MV-4-11 (cell line): ENCODE results near the gene POU4F3.
"Not testable (repeated sequence)": the region's sequence is repeated elsewhere in the genome, so short reads cannot be mapped to it uniquely, and the experiment has no call there.

Source experiments
- DNase-seq: peaks from one replicate; lab custom pipeline; 2025; lab: John Stamatoyannopoulos, UW

POU4F3 gene, protein sequence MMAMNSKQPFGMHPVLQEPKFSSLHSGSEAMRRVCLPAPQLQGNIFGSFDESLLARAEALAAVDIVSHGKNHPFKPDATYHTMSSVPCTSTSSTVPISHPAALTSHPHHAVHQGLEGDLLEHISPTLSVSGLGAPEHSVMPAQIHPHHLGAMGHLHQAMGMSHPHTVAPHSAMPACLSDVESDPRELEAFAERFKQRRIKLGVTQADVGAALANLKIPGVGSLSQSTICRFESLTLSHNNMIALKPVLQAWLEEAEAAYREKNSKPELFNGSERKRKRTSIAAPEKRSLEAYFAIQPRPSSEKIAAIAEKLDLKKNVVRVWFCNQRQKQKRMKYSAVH

DNA sequence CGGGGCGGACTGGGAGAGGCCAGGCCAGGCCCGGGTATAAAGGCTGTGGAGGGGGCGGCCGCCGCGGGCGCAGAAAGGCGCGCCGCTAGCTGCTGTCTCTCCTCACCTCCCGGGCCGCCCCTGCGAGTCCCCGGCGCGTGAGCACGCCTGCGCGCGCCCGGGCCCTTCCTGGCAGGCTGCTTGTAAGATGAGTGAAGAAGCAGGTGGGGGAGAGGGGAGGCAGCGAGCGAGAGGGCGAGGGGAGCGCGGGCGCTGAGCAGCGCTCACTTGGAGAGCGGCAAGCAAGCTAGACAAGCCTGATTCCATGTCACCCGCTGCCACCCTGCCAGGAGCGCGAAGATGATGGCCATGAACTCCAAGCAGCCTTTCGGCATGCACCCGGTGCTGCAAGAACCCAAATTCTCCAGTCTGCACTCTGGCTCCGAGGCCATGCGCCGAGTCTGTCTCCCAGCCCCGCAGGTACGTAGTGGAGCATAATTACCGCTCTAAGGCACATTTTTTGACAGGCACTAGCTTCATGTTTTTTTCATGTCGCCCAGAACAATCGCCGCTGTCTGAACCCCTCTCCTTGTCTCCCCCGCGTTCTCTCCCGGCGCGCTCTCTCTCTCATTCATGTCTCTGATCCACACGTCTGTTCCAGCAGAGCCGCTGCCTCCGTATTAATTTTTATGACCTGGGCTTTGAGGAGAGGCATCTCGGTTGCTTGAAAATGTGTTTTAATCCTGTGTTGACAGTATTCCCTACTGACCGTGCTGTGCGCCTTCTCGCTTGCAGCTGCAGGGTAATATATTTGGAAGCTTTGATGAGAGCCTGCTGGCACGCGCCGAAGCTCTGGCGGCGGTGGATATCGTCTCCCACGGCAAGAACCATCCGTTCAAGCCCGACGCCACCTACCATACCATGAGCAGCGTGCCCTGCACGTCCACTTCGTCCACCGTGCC lies at the start of gene POU4F3:
Gene POU4F3 (plus strand): TSS at position 66 of the 941 bp plus-strand sequence. CDS start 274 bp downstream, at position 340.
- no peak for DNase-seq

DNA sequence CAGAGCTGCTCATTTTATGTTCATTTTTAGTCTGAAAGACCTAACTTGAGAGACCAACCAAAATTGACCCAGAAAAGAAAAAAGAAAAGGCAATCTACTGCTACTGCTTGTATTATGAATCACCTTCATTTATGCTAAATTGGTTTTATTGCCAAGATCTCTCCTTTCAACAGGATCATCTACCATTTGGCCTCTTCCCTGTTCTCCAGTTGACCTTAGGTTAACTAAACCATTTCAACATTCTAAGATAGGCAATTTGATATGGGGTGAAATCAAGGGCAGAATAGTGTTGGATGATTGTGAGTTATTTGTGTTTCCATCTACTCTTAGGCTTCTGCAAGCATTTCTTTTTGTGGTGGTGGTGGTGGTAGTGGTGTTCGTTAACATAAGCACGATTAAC lies 48.3 kb upstream of the POU4F3 start:
- DNase-seq: no peak

DNA sequence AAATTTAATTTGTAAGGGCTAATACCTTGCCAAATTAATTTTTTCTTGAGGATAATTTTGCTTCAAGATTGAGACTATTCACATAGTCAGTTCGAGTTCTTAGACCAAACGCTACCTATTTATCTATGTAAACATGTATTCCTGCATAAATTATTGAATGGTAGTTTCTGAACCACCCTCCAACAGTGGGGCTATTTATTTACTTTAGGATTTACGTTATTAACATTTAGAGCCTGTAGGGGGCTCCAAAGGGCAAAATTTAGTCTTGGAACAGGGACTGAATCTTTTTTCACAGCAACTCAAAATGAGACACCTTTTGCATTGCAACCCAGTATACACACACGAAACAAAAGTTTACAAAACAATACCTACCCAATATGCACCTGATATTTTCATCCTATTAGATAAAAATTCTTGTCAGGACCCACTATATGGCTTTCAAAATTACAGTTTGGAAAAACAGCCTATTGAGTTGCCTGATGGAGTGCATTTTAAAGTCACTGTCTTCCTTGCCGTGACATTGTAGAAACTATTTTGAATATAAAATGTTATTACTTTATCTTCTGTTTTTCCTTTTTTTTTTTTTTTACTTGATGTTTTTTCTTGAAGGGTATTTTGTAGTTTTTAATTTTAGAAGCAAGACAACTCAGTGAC lies 47.1 kb upstream of the POU4F3 start:
- DNase-seq: peak; percentile 47

DNA sequence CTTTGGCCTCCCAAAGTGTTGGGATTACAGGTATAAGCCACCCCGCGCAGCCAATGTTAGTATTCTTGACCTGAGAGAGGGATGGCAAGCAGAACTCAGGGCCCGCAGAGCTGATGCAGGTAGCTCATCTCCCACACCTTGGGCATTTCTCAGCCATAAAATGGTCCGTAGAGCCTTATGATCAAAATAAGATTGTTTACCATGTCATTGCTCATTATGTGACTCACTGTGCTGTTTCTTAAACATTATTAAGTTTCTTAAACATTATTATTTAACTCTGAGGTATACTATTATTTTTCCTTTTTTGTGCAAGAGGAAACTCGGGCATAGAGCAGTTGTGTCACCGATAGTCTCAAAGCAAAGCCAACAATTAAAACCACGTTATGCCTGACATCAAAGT lies 42.4 kb upstream of the POU4F3 start:
- no peak for DNase-seq

DNA sequence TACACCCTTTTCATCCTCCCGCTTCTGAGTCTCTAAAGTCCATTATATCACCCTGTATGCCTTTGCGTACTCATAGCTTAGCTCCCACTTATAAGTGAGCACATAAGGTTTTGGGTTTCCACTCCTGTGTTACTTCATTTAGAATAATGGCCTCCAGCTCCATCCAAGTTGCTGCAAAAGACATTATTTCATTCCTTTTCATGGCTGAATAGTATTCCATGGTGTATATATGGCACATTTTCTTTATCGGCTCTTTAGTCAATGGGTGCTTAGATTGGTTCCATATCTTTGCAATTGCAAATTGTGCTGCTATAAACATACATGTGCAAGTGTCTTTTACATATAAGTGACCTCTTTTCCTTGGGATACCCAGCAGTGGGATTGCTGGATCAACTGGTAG lies 39.7 kb upstream of the POU4F3 start:
- DNase-seq: not testable (repeated sequence)

DNA sequence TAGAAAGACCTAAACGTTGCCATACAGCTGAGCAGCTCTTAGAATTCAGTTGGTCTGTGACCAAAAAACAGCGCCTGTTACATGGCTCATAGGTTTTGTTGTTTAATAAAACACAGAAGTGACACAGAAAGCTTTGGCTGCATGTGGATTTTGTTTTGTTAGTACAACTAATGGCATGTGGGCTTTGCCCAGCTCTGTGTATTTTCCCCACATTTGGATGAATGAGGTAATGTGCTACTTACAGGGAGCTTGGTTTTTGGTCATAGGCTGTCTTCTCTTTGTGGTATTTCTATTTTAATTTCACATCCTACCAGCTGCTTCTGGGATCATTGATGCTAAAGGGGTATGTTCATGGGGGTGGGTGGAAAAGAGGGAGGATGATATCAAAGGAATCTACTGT lies 37.0 kb upstream of the POU4F3 start:
- DNase-seq: no peak

DNA sequence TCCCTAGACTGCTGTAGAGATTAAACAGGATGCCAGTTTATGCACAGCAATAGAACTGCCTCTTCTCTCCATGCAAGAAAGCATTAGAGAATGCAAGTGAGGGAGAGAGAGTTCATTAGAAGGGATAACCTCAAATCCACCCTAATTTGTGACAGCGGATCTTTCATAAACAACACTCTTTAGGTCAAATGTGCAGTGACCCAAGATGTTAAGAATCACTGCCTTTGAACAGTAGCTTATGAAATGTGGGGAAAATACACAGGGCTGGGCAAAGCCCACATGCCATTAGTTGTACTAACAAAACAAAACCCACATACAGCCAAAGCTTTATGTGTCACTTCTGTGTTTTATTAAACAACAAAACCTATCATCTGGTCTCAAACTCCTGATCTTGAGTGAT lies 36.2 kb upstream of the POU4F3 start:
- DNase-seq: no peak

DNA sequence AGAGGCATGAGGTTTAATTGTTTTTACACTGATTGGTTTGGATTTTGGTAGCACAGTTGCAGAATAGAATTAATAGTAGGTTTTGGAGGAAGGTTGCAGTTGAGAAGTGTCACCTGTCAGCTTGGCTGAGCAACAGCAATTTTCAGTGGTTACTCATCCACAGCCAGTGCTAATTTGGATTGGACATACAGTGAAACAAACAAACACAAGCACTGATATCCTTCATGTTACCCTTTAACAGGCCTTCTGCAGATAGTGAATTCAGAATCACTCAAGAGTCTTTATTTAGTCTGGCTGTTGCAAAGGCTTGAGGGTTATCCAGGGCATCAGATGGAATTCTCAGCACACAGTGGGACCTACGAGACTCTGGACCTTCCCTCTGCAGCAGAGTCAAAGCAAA lies 31.8 kb upstream of the POU4F3 start:
- DNase-seq: no peak

DNA sequence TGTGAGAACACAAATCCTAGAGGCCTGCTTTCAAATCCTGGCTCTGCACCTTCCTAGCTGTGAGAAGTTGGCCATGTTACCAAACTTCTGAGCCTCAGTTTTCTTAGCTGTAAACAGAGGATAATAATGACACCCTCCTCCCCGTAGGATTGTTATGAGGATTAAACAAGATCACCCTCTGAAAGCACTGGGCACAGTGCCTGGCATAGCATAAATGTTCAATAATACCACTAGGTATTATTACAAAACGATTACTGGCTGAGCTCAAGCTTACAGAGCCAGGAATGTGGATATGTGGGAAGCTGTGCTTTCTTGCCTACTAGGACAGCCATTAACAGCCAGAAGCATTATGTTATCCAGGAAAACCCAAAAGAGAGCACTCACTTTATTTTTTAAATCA lies 30.8 kb upstream of the POU4F3 start:
- DNase-seq: no peak

DNA sequence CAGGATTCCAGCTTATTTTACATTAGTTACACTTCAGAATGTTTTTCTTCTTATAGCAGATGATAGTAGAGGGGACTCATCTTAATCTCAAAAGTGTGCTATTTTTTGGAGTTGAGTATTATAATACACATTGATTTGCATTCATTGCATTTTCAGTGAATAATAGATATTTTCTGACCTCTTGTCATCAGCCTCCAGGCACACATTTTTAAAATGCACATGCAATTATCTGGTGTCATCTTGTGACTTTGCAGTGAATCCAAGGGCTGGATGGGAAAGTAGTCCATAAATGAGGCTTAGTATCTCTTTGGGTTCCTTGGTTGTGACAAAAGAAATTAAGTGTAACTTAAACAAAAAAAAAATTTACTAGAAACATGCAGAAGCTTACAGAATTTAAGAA lies 28.1 kb upstream of the POU4F3 start:
- no peak for DNase-seq

DNA sequence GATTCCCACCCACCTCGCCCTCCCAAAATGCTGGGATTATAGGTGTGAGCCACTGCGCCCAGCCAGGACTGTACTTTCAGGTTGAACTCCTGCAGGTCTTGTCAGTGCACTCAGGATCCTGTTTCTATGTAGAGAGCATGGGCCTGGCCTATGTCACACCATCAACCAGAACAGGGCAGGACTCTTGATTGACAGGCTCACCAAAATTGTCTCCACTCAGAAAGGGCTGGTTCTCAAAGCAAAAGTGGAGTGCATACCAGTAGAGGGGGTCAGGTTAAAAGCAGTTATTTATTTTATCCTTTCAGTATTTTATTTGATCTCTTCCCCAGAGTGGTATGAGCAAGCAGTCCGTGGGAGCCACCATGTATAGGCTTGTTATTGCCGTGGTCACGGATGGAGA lies 27.4 kb upstream of the POU4F3 start:
- DNase-seq: no peak

DNA sequence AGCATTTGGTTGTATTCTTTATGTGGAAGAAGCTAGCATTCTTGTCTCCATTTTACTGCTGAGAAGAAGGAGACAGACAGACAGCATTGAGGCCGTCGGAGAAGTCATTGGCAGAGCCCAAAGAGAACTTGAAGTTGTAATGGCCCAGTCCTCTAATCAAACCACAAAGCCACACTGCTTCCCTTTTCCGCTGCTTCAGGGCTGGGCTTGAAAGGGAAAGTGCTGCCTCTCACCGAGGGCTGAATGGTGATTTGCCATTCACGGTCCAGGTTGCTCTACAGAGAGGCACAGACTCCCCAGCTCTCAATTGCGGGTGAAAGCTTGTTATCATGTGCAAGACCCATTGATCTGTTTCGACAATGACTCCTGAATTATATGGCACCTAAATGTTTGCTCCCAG lies 25.6 kb upstream of the POU4F3 start:
- peak; percentile 78 for DNase-seq

DNA sequence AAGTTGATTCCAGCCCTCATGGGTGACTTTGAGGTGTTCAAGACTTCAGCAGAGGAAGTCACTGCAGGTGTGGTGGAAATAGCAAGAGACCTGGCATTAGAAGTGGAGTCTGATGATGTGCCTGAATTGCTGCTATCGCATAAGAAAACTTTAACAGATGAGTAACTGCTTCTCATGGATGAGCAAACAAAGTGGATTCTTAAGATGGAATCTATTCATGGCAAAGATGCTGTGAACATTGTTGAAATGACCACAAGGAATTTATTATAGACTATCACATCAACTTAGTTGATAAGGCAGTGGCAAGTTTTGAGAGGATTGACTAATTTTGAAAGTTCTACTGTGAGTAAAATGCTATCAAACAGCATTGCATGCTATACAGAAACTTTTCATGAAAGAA lies 17.1 kb upstream of the POU4F3 start:
- no peak for DNase-seq

DNA sequence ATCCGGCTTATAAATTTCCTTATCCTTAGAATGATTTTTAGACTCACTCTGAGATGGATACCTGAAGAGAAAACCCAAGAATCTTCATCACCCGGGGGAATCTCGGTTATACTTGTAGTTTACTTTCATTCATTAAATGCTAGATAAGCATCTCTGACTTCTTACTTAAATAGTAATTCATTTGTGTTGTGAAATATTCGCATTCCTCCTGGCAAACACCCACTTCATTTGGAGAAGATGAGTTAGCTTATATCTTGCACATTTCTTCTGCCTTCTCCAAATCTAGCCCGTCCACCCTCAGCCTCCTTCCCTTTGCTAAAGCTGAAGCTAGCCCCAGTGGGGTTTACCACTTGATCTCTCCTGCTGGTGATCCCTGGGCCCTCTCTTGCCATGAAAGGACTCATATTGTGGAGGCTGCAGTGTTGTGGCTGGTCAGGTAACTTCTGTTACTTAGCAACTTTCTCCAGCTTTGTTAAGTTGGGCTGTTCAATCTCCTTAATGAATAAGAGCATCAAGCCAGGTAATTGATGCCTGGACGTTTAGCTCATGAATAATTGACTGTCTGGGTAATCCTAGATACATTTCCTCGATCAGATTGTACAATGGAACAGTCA lies 11.3 kb upstream of the POU4F3 start:
- DNase-seq: no peak

DNA sequence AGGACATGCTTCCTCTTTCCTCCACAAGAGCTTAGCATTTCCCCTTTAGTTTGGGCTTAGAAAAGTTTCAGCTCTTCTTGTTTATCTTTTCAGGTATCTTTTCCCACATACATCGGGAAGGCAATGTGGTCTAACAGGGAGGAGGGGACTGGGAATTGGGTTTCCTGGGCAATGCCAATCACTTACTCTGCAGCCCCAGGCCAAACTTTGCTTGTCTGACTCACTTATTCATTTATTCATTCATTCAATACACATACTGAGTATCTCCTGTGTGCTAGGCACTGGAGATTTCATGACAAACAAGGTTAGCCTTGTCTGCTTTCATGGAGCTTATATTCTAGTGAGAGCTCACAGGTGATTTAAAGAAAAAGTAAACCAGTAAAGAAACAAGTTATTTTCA lies 10.7 kb upstream of the POU4F3 start:
- no peak for DNase-seq

DNA sequence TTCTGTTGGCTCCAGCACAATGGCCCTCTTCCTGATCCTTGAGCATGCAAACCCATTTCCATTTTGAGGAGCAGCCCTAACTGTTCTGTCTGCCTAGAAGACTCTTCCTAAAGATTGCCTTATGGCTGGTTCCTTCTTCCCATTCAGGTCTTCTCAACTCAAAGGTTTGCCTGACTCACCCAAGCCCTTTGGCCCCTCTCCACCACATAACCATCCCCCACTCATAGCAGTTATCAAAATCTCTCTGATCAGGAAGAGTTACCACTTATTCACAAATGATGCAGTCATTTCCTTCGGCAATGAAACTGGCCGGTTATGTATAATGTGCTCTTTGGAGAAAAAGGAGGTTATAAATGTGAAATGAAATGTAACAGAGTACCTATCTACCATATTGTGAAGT lies 8.9 kb upstream of the POU4F3 start:
- no peak for DNase-seq

DNA sequence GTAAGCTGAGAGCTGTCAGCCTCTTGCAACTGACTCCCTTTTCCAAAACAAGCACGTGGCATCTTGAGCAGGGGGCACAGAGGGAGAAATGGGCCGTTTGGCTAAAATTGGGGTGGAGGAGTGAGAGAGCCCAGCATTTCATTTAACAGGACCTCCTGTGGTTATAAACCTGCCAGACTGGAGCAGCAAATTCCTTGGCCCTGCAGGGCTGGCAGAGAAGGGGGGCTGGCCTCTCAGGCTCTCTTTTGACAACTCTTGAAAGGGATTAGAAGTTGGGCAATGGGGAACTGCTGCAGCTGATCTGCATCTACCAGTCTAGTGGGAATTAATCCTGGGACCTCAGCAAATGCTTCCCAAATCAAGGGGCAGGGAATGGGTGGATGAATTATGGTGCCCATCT lies 7.2 kb upstream of the POU4F3 start:
- DNase-seq: no peak

DNA sequence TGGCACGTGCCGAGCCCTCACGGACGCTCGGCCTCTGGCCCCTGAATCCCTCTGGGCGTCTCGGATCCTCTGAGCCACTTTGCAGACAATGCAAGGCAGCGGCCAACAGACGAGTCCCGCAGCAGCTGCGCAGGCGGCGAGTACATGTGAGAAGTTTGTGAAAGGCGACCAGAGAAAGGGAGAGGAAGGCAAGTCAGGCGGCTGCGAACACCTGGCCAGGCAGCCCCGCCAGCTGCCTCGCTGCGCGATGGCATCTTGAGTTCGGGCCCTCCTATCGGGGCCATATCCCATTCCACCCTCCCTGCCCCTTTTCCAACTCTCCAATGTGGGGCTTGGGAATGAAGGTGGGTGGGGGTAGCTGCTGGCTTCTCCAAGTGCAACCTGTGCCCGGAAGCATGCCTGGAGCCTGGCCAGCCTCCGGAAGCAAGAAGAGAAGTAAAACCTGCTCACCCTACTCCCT lies 4.5 kb upstream of the POU4F3 start:
- no peak for DNase-seq

DNA sequence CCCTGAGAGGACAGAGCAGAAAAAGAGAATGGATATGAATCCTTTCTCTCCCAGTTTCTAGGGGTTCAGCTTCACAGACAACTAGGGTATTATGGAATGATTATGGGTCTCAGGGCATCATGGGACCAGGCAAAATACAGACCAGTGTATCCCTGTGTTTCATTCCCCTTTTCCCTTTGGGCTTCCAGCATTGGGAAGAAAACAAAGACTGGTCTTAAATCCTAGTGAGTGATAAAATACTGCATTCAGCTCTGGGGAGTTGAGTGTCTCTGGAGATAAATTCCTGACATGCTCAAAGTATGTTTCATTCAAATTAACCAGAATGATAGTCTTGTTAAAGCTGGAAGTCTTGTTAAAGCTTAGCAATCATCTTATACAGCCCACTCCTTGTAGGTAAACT lies 2.4 kb upstream of the POU4F3 start:
- no peak for DNase-seq

DNA sequence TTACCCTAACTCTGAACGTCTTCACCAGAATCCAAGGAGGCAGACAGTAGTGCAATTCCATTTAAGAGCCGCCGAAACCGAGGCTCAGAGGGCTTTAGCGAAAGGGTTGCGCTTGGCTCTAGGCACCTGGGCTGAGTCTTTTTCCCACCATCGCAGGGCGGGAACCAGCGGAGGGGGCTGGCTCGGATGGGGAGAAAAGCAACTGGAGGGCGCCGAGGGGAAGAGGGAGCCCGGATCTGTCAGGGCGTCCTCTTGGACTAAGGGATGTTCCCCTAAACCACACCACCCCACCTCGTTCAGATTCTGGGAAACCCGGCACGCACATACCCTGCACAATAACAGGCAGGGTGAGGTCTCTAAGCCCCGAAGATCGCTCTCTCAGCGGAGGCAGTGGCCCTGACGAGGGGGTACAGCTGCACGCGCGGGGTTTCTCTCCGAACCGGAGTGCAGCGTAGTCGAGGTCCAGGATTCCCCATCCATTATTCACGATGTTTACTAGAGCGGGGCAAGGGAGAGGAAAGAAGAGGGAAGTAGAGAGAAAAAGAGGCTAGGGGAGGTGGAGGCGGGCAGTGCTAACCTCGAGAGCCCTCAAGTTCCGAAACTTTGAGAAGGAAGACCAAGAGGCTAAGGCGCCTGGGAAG lies 1.3 kb upstream of the POU4F3 start:
- no peak for DNase-seq

DNA sequence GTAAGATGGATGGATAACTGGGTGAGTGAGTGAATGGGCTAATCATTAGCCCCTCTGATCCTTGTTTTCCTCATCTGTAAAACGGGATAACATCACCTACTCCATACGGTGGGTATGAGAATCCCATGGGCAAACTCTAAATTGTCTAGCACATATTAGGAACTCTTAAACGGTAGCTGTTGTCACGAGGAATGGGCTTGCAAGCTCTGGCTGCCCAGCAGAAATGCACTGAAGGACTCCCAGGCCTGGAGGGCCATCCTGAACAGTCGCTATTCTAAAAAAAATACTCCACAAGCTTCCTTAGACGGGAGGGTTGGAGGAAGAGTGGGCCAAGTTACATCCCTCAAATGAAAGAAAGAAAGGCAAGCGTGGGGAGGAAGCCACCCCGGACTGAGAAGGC lies 711 bp upstream of the POU4F3 start:
- DNase-seq: no peak
